DOHH2 (cell line): ENCODE data around the gene TMEM9.

Experiments
- EZH2phosphoT487 ChIP-seq: fragments of 200-600 bp; sonication (generic); IDR thresholded peaks from 2 replicates; pipeline ENCODE4 v1.6.1; 2017; ENCODE audit warnings: borderline replicate concordance, mild to moderate bottlenecking, antibody characterized with exemption, low read length, moderate library complexity, mixed read lengths
- TF ChIP-seq, protein P1 (sequence below): fragments of 200-600 bp; sonication (generic); IDR thresholded peaks from one replicate; pipeline ENCODE4 v1.5.1; 2014; ENCODE audit warnings: antibody characterized with exemption, mild to moderate bottlenecking, low read depth, low read length; ENCODE audit not compliant: poor library complexity, severe bottlenecking

- TF ChIP-seq, protein P1, sequence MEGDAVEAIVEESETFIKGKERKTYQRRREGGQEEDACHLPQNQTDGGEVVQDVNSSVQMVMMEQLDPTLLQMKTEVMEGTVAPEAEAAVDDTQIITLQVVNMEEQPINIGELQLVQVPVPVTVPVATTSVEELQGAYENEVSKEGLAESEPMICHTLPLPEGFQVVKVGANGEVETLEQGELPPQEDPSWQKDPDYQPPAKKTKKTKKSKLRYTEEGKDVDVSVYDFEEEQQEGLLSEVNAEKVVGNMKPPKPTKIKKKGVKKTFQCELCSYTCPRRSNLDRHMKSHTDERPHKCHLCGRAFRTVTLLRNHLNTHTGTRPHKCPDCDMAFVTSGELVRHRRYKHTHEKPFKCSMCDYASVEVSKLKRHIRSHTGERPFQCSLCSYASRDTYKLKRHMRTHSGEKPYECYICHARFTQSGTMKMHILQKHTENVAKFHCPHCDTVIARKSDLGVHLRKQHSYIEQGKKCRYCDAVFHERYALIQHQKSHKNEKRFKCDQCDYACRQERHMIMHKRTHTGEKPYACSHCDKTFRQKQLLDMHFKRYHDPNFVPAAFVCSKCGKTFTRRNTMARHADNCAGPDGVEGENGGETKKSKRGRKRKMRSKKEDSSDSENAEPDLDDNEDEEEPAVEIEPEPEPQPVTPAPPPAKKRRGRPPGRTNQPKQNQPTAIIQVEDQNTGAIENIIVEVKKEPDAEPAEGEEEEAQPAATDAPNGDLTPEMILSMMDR = no peak
- no peak for TF ChIP-seq EZH2phosphoT487
Observed at GRCh38 chr1:201113451-201114244, 40.6 kb downstream of the TMEM9 start.
